ENCODE results near the gene TLR9. TPM values are rescaled to one million over a fixed set of nuclear protein-coding genes. Genes with fewer than 3 reads are reported as not detected.

Gene TLR9
- total RNA-seq, 1 experiment from 2014 or later: not detected

GRCh38 chr3:52234516-52235447 lies 9.3 kb upstream of the TLR9 start:
- no peak overlapping the region for H2BK120ac ChIP-seq (ENCODE audit: low read depth, low read length, poor library complexity, severe bottlenecking)
- H3K27me3 ChIP-seq (ENCODE audit: insufficient read depth, low read length): no peaks in the 10 kb centered on the region
- no peak overlapping the region for H2BK15ac ChIP-seq (ENCODE audit: low read depth, low read length)
- peaks cover 8% of the 10 kb centered on the region for H3K23me2 ChIP-seq (ENCODE audit: insufficient read length, low read depth, low read length, poor library complexity, severe bottlenecking)
- H3K4me3 Mint-ChIP-seq: peak overlapping the region in 1 of 2 experiments; percentile 31; a peak in 2 of 5 replicates
- no peak overlapping the region for H2BK5ac ChIP-seq (ENCODE audit: insufficient read length, low read length)
- no peak overlapping the region for H2AFZ ChIP-seq (ENCODE audit: low read length)
- H2AK5ac ChIP-seq (ENCODE audit: insufficient read length, low read length): no peak overlapping the region
- no peak overlapping the region; the same call in 1 of the 2 replicates for H3K14ac ChIP-seq (ENCODE audit: insufficient read depth, low read length)
- peak; percentile 38 for DNase-seq
- H3K4ac ChIP-seq (ENCODE audit: low read depth, low read length): no peak overlapping the region
- H4K5ac ChIP-seq (ENCODE audit: insufficient read length, low read depth, low read length): no peak overlapping the region
- peaks cover 15% of the 10 kb centered on the region for H3K4me1 ChIP-seq (ENCODE audit: insufficient read depth, low read length)
- H3K27me3 Mint-ChIP-seq (ENCODE audit: low read depth): no peaks in the 10 kb centered on the region
- H3K4me1 Mint-ChIP-seq: peaks cover 25 to 33% of the 10 kb centered on the region in 2 experiments
- H3K18ac ChIP-seq (ENCODE audit: insufficient read length, low read depth, low read length): no peak overlapping the region
- no peak overlapping the region for H3K9ac ChIP-seq (ENCODE audit: extremely low read depth, insufficient read length, low read length)
- no CpG with 5 or more reads among the region's 15 CpGs for WGBS (ENCODE audit: extremely low coverage, insufficient read length, low lambda C conversion rate)
- no peak overlapping the region for H3K4me2 ChIP-seq (ENCODE audit: insufficient read depth, insufficient read length, low read length)
- H3K27ac Mint-ChIP-seq: peak overlapping the region in 2 of 3 experiments; percentile 63 to 67; a peak in 3 of 7 replicates
- H3K23ac ChIP-seq (ENCODE audit: insufficient read length, low read depth, low read length): no peak overlapping the region
- H2BK20ac ChIP-seq (ENCODE audit: low read depth, low read length, poor library complexity, severe bottlenecking): no peak overlapping the region
- H3K27ac ChIP-seq (ENCODE audit: insufficient read length, low read depth, low read length): no peak overlapping the region
- peaks cover 5% of the 10 kb centered on the region; the same call in 1 of the 2 replicates for H3K79me2 ChIP-seq (ENCODE audit: insufficient read depth, low read length)
- no peaks in the 10 kb centered on the region for H3K9me3 ChIP-seq (ENCODE audit: control insufficient read depth, low read depth, low read length)
- H3K36me3 Mint-ChIP-seq (ENCODE audit: insufficient read depth in 1 of 3, low read depth in 3 of 3): peaks cover 7 to 32% (median 27%) of the 10 kb centered on the region in 3 experiments; a peak in 6 of 7 replicates
- H4K8ac ChIP-seq (replicated peaks; ENCODE audit: insufficient read length, low read depth, low read length): no peak overlapping the region
- H3K56ac ChIP-seq (ENCODE audit: insufficient read length, low read depth, low read length): no peak overlapping the region
- H2BK12ac ChIP-seq (ENCODE audit: insufficient read length, low read depth, low read length): no peak overlapping the region
- no peak overlapping the region for H3T11ph ChIP-seq (ENCODE audit: low read length)
- TF ChIP-seq CTCF (conservative IDR thresholded peaks at IDR 0.05): 0 out of 3 replicates have a peak, but pooled peaks have one; percentile 27
- H4K91ac ChIP-seq (ENCODE audit: insufficient read length, low read depth, low read length): no peak overlapping the region
- H3K9me3 Mint-ChIP-seq: no peaks in the 10 kb centered on the region
- H4K20me1 ChIP-seq (ENCODE audit: control insufficient read depth, insufficient read depth, insufficient read length): no peaks in the 10 kb centered on the region
- H3K79me1 ChIP-seq (ENCODE audit: insufficient read depth, low read depth, low read length, poor library complexity, severe bottlenecking): no peaks in the 10 kb centered on the region
